Upper lobe of right lung (tissue), 1 donor: ENCODE results near the gene OR9Q1. TPM values are rescaled to one million over a fixed set of nuclear protein-coding genes. Genes with fewer than 3 reads are reported as not detected.

Experiments
- ATAC-seq: fragments of 200-7000 bp; cut with Tn5 transposase; one replicate; pipeline ENCODE4 v1.9.1; 2020; ENCODE audit warnings: mild to moderate bottlenecking, moderate library complexity
- DNase-seq: peaks from one replicate; pipeline ENCODE4 v3.0.0-alpha.2; 2020
- H3K27ac ChIP-seq: fragments of 200-600 bp; one replicate; pipeline ENCODE4 v1.8.0; 2022
- H3K27me3 ChIP-seq: fragments of 200-600 bp; one replicate; pipeline ENCODE4 v1.8.0; 2022; ENCODE audit warnings: mild to moderate bottlenecking
- H3K36me3 ChIP-seq: fragments of 200-600 bp; one replicate; pipeline ENCODE4 v1.8.0; 2022
- H3K4me1 ChIP-seq: fragments of 200-600 bp; one replicate; pipeline ENCODE4 v1.8.0; 2022
- H3K4me3 ChIP-seq: fragments of 200-600 bp; one replicate; pipeline ENCODE4 v1.8.0; 2022; ENCODE audit warnings: mild to moderate bottlenecking
- H3K9me3 ChIP-seq: fragments of 200-600 bp; one replicate; pipeline ENCODE4 v1.8.0; 2022
- CTCF ChIP-seq: fragments of 200-600 bp; IDR thresholded peaks from one replicate; pipeline ENCODE4 v1.8.0; 2022; ENCODE audit warnings: antibody characterized with exemption
- intact Hi-C: fragments of 100-400 bp; cut with DNase I; formaldehyde crosslinking; loops from one replicate; pipeline ENCODE4 v1.11.0; 2022
- total RNA-seq: library from RNA; stranded (reverse); fragmentation: NEBNext Ultra II Directional; extraction: Animal tissue kit (Norgen Biotek cat#: 25700); gene quantifications from one replicate; pipeline ENCODE4 v1.2.1, GENCODE V29; 2021
- donor health status: DM: no; HTN: yes; CAD: no; lungs with severe emphysema.

The OR9Q1 gene
- total RNA-seq, 1 donor from 2014 or later = not detected

- no peak overlapping the region for H3K4me3 ChIP-seq
- no peaks in the 10 kb centered on the region for H3K27me3 ChIP-seq
- intact Hi-C loops = no loop called here
- H3K9me3 ChIP-seq = no peaks in the 10 kb centered on the region
- no peak overlapping the region for H3K27ac ChIP-seq
- ATAC-seq (no peak), DNase-seq (no peak)
- H3K4me1 ChIP-seq = no peaks in the 10 kb centered on the region
- H3K36me3 ChIP-seq = no peaks in the 10 kb centered on the region
- TF ChIP-seq CTCF = no peak
Measured at GRCh38 chr11:58222721-58223120, 199.0 kb downstream of the OR9Q1 start.

GRCh38 chr11:58227956-58228615 is 204.4 kb downstream of the OR9Q1 start:
- no peaks in the 10 kb centered on the region for H3K4me1 ChIP-seq
- H3K27me3 ChIP-seq = no peaks in the 10 kb centered on the region
- no peak for TF ChIP-seq CTCF
- ATAC-seq (no peak), DNase-seq (no peak)
- H3K27ac ChIP-seq = no peak overlapping the region
- no peak overlapping the region for H3K4me3 ChIP-seq
- no peaks in the 10 kb centered on the region for H3K36me3 ChIP-seq
- intact Hi-C loops = no loop called here
- H3K9me3 ChIP-seq = no peaks in the 10 kb centered on the region

Other genes with a start within 250 kb of the OR9Q1 start
- gene OR6Q1, start 7.1 kb downstream of the OR9Q1 start, total RNA-seq = not detected
- gene OR9I1, start 101.6 kb downstream of the OR9Q1 start, total RNA-seq = not detected
- gene OR9Q2, start 165.2 kb downstream of the OR9Q1 start, total RNA-seq = not detected
- gene OR1S2, start 180.3 kb downstream of the OR9Q1 start, total RNA-seq = not detected
- not detected for gene OR1S1, start 188.8 kb downstream of the OR9Q1 start, total RNA-seq
- gene OR10Q1, start 205.0 kb downstream of the OR9Q1 start, total RNA-seq = not detected
- not detected for gene OR10W1, start 244.4 kb downstream of the OR9Q1 start, total RNA-seq